Peyer's patch (tissue), 4 donors: Measurements from ENCODE around the gene S100A1. TPM values are rescaled to one million over a fixed set of nuclear protein-coding genes. Genes with fewer than 3 reads are reported as not detected.
A peak's percentile ranks its signal among the peaks of the same experiment; 100 is the strongest.

ENCODE experiments used
- DNase-seq, 3 donors: peaks; one replicate each; pipeline ENCODE4 v3.0.0-alpha.2; 2017 to 2019
- H3K27ac ChIP-seq, 4 donors: fragments of 200-600 bp; sonication (generic); one replicate each; pipeline ENCODE4 v1.5.1; 2016 to 2019
- H3K27me3 ChIP-seq, 2 donors: fragments of 200-600 bp; sonication (generic); one replicate each; pipeline ENCODE4 v1.5.1; 2019
- H3K36me3 ChIP-seq, 3 donors: fragments of 200-600 bp; sonication (generic); one replicate each; pipeline ENCODE4 v1.5.1; 2016 to 2019
- H3K4me1 ChIP-seq, 4 donors: fragments of 200-600 bp; sonication (generic); one replicate each; pipeline ENCODE4 v1.5.1; 2016 to 2019
- H3K4me3 ChIP-seq, 4 donors: fragments of 200-600 bp; sonication (generic); 1 replicate in 3 of 4; 2 replicates in 1 of 4; pipeline ENCODE4 v1.5.1; 2016 to 2019; ENCODE audit warnings: mild to moderate bottlenecking in 1 of 4
- H3K9me3 ChIP-seq, 4 donors: fragments of 200-600 bp; sonication (generic); one replicate each; pipeline ENCODE4 v1.5.1; 2016 to 2019; ENCODE audit warnings: mild to moderate bottlenecking in 1 of 4
- POLR2A ChIP-seq, 2 donors: fragments of 450-650 bp; IDR thresholded peaks; one replicate each; pipeline ENCODE4 v1.5.1; 2017; ENCODE audit warnings: antibody characterized with exemption in 2 of 2, mild to moderate bottlenecking in 2 of 2, moderate library complexity in 2 of 2
- total RNA-seq, 4 donors: library from RNA; depleted of rRNA; stranded (reverse); fragments of >200 nt; gene quantifications; one replicate each; pipeline ENCODE4 v1.1.0, GENCODE V29; 2016
- TF ChIP-seq, protein P1 (sequence below), 6 experiments: fragments of 450-650 bp in 4 of 6; fragments of 200-600 bp in 2 of 6; sonication (generic) in 1 of 6; IDR thresholded peaks; one replicate each; pipeline ENCODE4 v1.5.1; 2017 to 2019; ENCODE audit warnings: antibody characterized with exemption in 6 of 6, mild to moderate bottlenecking in 3 of 6, moderate library complexity in 1 of 6

The S100A1 gene
- total RNA-seq, 4 donors from 2014 or later, result not detected

GRCh38 chr1:153617663-153618062 lies 10.6 kb upstream of the S100A1 start:
- peak in 1 of 2 donors; percentile 33 for TF ChIP-seq POLR2A (IDR thresholded peaks at IDR 0.05)
- TF ChIP-seq, protein P1, sequence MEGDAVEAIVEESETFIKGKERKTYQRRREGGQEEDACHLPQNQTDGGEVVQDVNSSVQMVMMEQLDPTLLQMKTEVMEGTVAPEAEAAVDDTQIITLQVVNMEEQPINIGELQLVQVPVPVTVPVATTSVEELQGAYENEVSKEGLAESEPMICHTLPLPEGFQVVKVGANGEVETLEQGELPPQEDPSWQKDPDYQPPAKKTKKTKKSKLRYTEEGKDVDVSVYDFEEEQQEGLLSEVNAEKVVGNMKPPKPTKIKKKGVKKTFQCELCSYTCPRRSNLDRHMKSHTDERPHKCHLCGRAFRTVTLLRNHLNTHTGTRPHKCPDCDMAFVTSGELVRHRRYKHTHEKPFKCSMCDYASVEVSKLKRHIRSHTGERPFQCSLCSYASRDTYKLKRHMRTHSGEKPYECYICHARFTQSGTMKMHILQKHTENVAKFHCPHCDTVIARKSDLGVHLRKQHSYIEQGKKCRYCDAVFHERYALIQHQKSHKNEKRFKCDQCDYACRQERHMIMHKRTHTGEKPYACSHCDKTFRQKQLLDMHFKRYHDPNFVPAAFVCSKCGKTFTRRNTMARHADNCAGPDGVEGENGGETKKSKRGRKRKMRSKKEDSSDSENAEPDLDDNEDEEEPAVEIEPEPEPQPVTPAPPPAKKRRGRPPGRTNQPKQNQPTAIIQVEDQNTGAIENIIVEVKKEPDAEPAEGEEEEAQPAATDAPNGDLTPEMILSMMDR (IDR thresholded peaks at IDR 0.05), result peak in 4 of 6 experiments; percentile 40 to 96 (median 64)
- Histone ChIP-seq H3K4me3 (no peak overlapping the region), H3K27me3 (no peaks in the 10 kb centered on the region), H3K9me3 (no peaks in the 10 kb centered on the region), H3K4me1 (peaks cover 0 to 27% (median 4%) of the 10 kb centered on the region in 4 donors), H3K36me3 (peaks cover 0 to 12% (median 0%) of the 10 kb centered on the region in 3 donors), H3K27ac (peak overlapping the region in 3 of 4 donors; percentile 10 to 100 (median 85))
- peak in 2 of 3 donors; percentile 66 to 94 for DNase-seq

DNA sequence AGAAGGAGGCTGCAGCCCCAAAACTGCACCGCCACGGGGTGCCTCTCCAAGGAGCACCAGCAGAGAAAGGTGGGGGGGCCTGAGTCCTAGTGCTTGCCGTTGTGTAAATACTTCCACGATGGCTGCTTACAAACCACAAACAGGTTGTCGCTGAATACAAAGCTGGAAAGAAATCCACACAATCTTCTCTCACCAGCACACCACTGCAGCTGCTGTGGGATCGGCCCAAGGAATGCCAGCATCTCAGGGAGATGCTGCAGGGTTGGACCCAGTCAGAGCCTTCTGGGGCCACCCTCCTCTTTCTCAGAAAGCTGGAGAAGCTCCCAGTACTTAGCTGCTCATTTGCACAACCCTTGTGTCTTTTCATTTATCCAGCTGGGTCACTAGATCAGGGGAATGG lies 9.1 kb upstream of the S100A1 start:
- no peak for TF ChIP-seq POLR2A (IDR thresholded peaks at IDR 0.05)
- TF ChIP-seq, protein P1 (IDR thresholded peaks at IDR 0.05), result no peak
- peak in 1 of 3 donors; percentile 18 for DNase-seq
- no peak overlapping the region for H3K4me3 ChIP-seq

DNA sequence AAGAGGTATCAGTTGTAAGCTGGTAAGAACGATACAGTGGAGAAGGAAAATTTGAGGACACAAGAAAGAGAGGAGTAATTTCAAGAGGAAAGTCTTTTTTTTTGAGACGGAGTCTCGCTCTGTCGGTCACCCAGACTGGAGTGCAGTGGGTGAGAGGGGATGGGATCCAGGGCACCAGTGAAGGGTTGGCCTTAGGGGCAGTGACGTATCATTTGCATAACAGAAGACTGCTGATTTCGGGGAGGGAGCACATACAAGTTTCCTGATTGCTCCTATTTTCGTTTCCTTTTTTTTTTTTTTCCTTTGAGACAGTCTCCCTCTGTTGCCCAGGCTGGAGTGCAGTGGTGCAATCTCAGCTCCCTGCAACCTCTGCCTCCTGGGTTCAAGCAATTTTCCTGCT lies 5.1 kb upstream of the S100A1 start:
- H3K9me3 ChIP-seq, result no peaks in the 10 kb centered on the region
- TF ChIP-seq POLR2A (IDR thresholded peaks at IDR 0.05), result no peak
- TF ChIP-seq, protein P1 (IDR thresholded peaks at IDR 0.05), result no peak
- no peak overlapping the region for H3K27ac ChIP-seq
- H3K36me3 ChIP-seq, result peaks cover 0 to 16% (median 0%) of the 10 kb centered on the region in 3 donors
- no peak overlapping the region for H3K4me3 ChIP-seq
- H3K4me1 ChIP-seq, result peaks cover 0 to 19% (median 3%) of the 10 kb centered on the region in 4 donors
- DNase-seq, result peak in 1 of 3 donors; percentile 39
- H3K27me3 ChIP-seq, result no peaks in the 10 kb centered on the region

More for the DNA sequence above, 9.1 kb upstream of the S100A1 start:
- H3K27me3 ChIP-seq, result no peaks in the 10 kb centered on the region
- H3K4me1 ChIP-seq, result peaks cover 0 to 17% (median 4%) of the 10 kb centered on the region in 4 donors
- H3K27ac ChIP-seq, result no peak overlapping the region
- no peaks in the 10 kb centered on the region for H3K9me3 ChIP-seq
- peaks cover 0 to 16% (median 0%) of the 10 kb centered on the region in 3 donors for H3K36me3 ChIP-seq

DNA sequence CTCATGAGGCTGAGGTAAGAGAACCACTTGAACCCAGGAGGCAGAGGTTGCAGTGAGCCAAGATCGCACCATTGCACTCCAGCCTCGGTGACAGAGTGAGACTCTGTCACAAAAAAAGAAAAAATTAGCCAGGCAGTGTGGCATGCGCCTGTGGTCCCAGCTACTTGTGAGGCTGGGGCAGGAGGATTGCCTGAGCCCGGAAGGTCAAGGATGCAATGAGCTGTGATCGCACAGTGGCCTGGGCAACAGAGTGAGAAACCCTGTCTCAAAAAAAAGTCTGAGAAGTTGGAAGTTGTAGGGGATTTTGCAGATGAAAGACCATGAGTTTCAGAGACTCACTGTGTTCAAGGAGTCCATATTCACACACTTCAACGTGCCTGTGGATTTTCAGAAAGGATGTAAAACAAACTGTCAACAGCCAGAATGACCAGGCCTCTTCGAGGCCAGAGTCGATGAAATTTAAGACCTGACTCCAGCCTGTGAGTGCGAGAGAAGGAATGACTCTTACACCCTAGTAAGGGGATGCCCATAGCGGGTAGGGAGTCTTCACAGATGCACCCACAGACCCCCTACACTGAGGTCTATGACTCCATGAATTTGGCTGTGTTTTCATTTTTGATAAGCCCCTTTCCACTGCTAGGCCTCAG lies 3.1 kb upstream of the S100A1 start:
- Histone ChIP-seq H3K27me3 (no peaks in the 10 kb centered on the region), H3K36me3 (peaks cover 0 to 10% (median 0%) of the 10 kb centered on the region in 3 donors), H3K9me3 (no peaks in the 10 kb centered on the region), H3K4me1 (peaks cover 0 to 19% (median 3%) of the 10 kb centered on the region in 4 donors), H3K4me3 (peak overlapping the region in 1 of 4 donors; percentile 54), H3K27ac (no peak overlapping the region)
- TF ChIP-seq POLR2A (IDR thresholded peaks at IDR 0.05), result no peak
- TF ChIP-seq, protein P1 (IDR thresholded peaks at IDR 0.05), result no peak
- peak in 1 of 3 donors; percentile 28 for DNase-seq

- TF ChIP-seq, protein P1 (IDR thresholded peaks at IDR 0.05), result no peak
- TF ChIP-seq POLR2A (IDR thresholded peaks at IDR 0.05), result no peak
- Histone ChIP-seq H3K36me3 (peaks cover 0 to 4% (median 0%) of the 10 kb centered on the region in 3 donors), H3K9me3 (no peaks in the 10 kb centered on the region), H3K27ac (peak overlapping the region; percentile 61 to 85 (median 76)), H3K27me3 (no peaks in the 10 kb centered on the region), H3K4me3 (peak overlapping the region; percentile 35 to 55 (median 44)), H3K4me1 (peaks cover 0 to 27% (median 3%) of the 10 kb centered on the region in 4 donors)
- DNase-seq, result peak in 1 of 3 donors; percentile 29
Measured at GRCh38 chr1:153626477-153626903, 1.7 kb upstream of the S100A1 start.
